A549 (cell line): ENCODE results near the gene MUCL3. TPM values are rescaled to one million over a fixed set of nuclear protein-coding genes. Genes with fewer than 3 reads are reported as not detected.

ENCODE experiments used
- ATAC-seq, 2 experiments: fragments of 200-7000 bp in 1 of 2; fragments of >200 bp in 1 of 2; cut with Nextera tagmentation in 1 of 2; cut with Tn5 transposase in 1 of 2; 3 replicates each; pipeline versions ENCODE4 v1.8.0 to v1.9.1; 2018 to 2020; ENCODE audit warnings: mild to moderate bottlenecking in 1 of 2, moderate library complexity in 1 of 2
- CTCF ChIA-PET: fragments of 300-600 bp; sonication (Branson Sonifier 250); formaldehyde crosslinking; extraction: SDS; loops from one replicate; lab custom pipeline; 2021; ENCODE audit warnings: antibody characterized with exemption, inconsistent platforms; lab: Yijun Ruan, JAX
- POLR2A ChIA-PET: fragments of 350-600 bp; formaldehyde crosslinking; extraction: SDS; loops from one replicate; lab custom pipeline; 2021; ENCODE audit warnings: antibody characterized with exemption, inconsistent platforms; lab: Yijun Ruan, JAX
- DNase-seq, 2 experiments: peaks; one replicate each; pipeline versions ENCODE4 v3.0.0 to v3.0.0-alpha.2; 2011 to 2016; ENCODE audit warnings: low read depth in 1 of 2, low spot score in 1 of 2
- FAIRE-seq: peaks from 2 replicates; lab custom pipeline; 2011; peaks lifted over from hg19 to GRCh38; lab: Jason Lieb, UNC
- H3K27ac ChIP-seq, 2 experiments: fragments of >200 bp; sonication (Bioruptor Twin); formaldehyde crosslinking; 3 replicates each; pipeline ENCODE4 v1.5.1; 2016 to 2017
- H3K4me1 ChIP-seq: fragments of >200 bp; sonication (Bioruptor Twin); formaldehyde crosslinking; 3 replicates; pipeline ENCODE4 v1.6.1; 2016
- H3K4me2 ChIP-seq: fragments of >200 bp; sonication (Bioruptor Twin); formaldehyde crosslinking; 3 replicates; pipeline ENCODE4 v1.6.1; 2016
- H3K4me3 ChIP-seq: fragments of >200 bp; sonication (Bioruptor Twin); formaldehyde crosslinking; 3 replicates; pipeline ENCODE4 v1.5.1; 2016
- H3K9me3 ChIP-seq: fragments of >200 bp; sonication (Bioruptor Twin); formaldehyde crosslinking; 3 replicates; pipeline ENCODE4 v1.6.1; 2016
- CTCF ChIP-seq: fragments of >200 bp; sonication (Bioruptor Twin); formaldehyde crosslinking; IDR thresholded peaks from 3 replicates; pipeline ENCODE4 v1.5.1; 2016
- E2F6 ChIP-seq: IDR thresholded peaks from 2 replicates; pipeline ENCODE4 v1.6.1; 2012; ENCODE audit warnings: low read depth, borderline replicate concordance
- ESRRA ChIP-seq: fragments of 150-350 bp; IDR thresholded peaks from 2 replicates; pipeline ENCODE4 v1.6.1; 2014; ENCODE audit warnings: mild to moderate bottlenecking, low read length, borderline replicate concordance
- FOSB ChIP-seq: fragments of 250-450 bp; sonication (Bioruptor Pico); IDR thresholded peaks from 2 replicates; pipeline ENCODE4 v1.5.0; 2020; ENCODE audit warnings: mild to moderate bottlenecking, moderate library complexity
- HEYL ChIP-seq: fragments of 250-450 bp; sonication (Bioruptor Pico); IDR thresholded peaks from 2 replicates; pipeline ENCODE4 v1.8.0; 2021; ENCODE audit warnings: mild to moderate bottlenecking, moderate library complexity
- HOXA7 ChIP-seq: fragments of 250-450 bp; sonication (Bioruptor Pico); IDR thresholded peaks from 2 replicates; pipeline ENCODE4 v1.5.0; 2020; ENCODE audit warnings: mild to moderate bottlenecking, moderate library complexity
- MAX ChIP-seq: IDR thresholded peaks from 2 replicates; pipeline ENCODE4 v1.6.1; 2012
- MAZ ChIP-seq: fragments of 150-350 bp; IDR thresholded peaks from 2 replicates; pipeline ENCODE4 v1.6.1; 2014; ENCODE audit warnings: antibody characterized with exemption, low read depth, low read length, borderline replicate concordance
- NPAS2 ChIP-seq: fragments of 250-450 bp; sonication (Bioruptor Pico); IDR thresholded peaks from 2 replicates; pipeline ENCODE4 v1.8.0; 2022; ENCODE audit warnings: mild to moderate bottlenecking, moderate library complexity, borderline replicate concordance
- NR3C1 ChIP-seq: fragments of >200 bp; sonication (Bioruptor Twin); formaldehyde crosslinking; IDR thresholded peaks from 3 replicates; pipeline ENCODE4 v1.6.1; 2017
- POLR2A ChIP-seq: IDR thresholded peaks from 2 replicates; pipeline ENCODE4 v1.6.1; 2012; ENCODE audit warnings: mild to moderate bottlenecking, low read length
- RAD21 ChIP-seq, 2 experiments: fragments of >200 bp in 1 of 2; sonication (Bioruptor Twin) in 1 of 2; formaldehyde crosslinking in 1 of 2; IDR thresholded peaks in 1 of 2; conservative IDR thresholded peaks in 1 of 2; 2 replicates in 1 of 2; 3 replicates in 1 of 2; pipeline ENCODE4 v1.6.1; 2012 to 2018; ENCODE audit warnings: inconsistent platforms in 1 of 2
- REST ChIP-seq: fragments of 200-600 bp; sonication (generic); IDR thresholded peaks from 2 replicates; pipeline ENCODE4 v1.6.1; 2016; ENCODE audit warnings: antibody characterized with exemption, mild to moderate bottlenecking, moderate library complexity
- RFX5 ChIP-seq: fragments of 450-650 bp; IDR thresholded peaks from 2 replicates; pipeline ENCODE4 v1.7.1; 2014; ENCODE audit warnings: antibody characterized with exemption, mild to moderate bottlenecking, moderate library complexity
- SREBF2 ChIP-seq: fragments of 450-650 bp; IDR thresholded peaks from 2 replicates; pipeline ENCODE4 v1.6.1; 2014; ENCODE audit warnings: mild to moderate bottlenecking, moderate library complexity
- USF2 ChIP-seq: fragments of 450-650 bp; IDR thresholded peaks from 2 replicates; pipeline ENCODE4 v1.6.1; 2014; ENCODE audit warnings: antibody characterized with exemption
- ZSCAN20 ChIP-seq: fragments of 250-450 bp; sonication (Bioruptor Pico); IDR thresholded peaks from 2 replicates; pipeline ENCODE4 v1.8.0; 2022; ENCODE audit warnings: mild to moderate bottlenecking, moderate library complexity
- WGBS: methylation state at CpG from one replicate; pipeline ENCODE4 v1.1.6; 2017; ENCODE audit errors: missing lambda C conversion rate; 5-methylcytosine and 5-hydroxymethylcytosine counted together
- polyA plus RNA-seq, 4 experiments: library from polyadenylated mRNA; depleted of rRNA in 3 of 4; stranded (reverse); fragments of >200 nt; fragmentation: RNase III in 1 of 4; extraction: RNeasy Plus Mini Kit Qiagen cat#74134 plus additional on column Dnase treatment in 1 of 4; gene quantifications; 2 replicates in 3 of 4; 3 replicates in 1 of 4; pipeline ENCODE4 v1.2.3, GENCODE V29; 2011 to 2017

MUCL3 gene
- polyA plus RNA-seq, 2 of the 4 experiments (the other 2 are of a cell fraction), result 0.01 to 0.03 TPM

- H3K4me2 ChIP-seq, result no peak overlapping the region
- H3K4me3 ChIP-seq, result no peak overlapping the region
- TF ChIP-seq POLR2A (no peak), NPAS2 (CRISPR knock-in tag) (no peak), USF2 (no peak)
- no peak overlapping the region for H3K27ac ChIP-seq
- peaks cover 14% of the 10 kb centered on the region for H3K4me1 ChIP-seq
- CTCF ChIA-PET, result interaction anchor here (0.7 to 4.7 kb wide), 3 partner anchors 29 to 126 kb away, joined by 3 to 47 read pairs (median 10); partner anchors contain the start of gene VARS2
- no peaks in the 10 kb centered on the region for H3K9me3 ChIP-seq
- 94% methylated on average over 4 of the region's 4 CpGs for WGBS
- ATAC-seq (no peak), DNase-seq (no peak), FAIRE-seq (no peak)
- POLR2A ChIA-PET, result no interaction called here
Measured at GRCh38 chr6:30944051-30944450, 3.3 kb downstream of the MUCL3 start.

GRCh38 chr6:30945281-30945680 lies 4.5 kb downstream of the MUCL3 start:
- H3K9me3 ChIP-seq, result no peaks in the 10 kb centered on the region

More at GRCh38 chr6:30945281-30945680, 4.5 kb downstream of the MUCL3 start:
- no peak for TF ChIP-seq ZSCAN20 (CRISPR knock-in tag)
- no peak for TF ChIP-seq MAX
- TF ChIP-seq NR3C1, result no peak
- no peak for TF ChIP-seq FOSB (CRISPR knock-in tag)
- no peak for TF ChIP-seq SREBF2
- no peak for TF ChIP-seq REST
- no peak for TF ChIP-seq HOXA7 (CRISPR knock-in tag)
- no peak for TF ChIP-seq MAZ
- no peak for TF ChIP-seq ESRRA
- TF ChIP-seq RAD21 (conservative IDR thresholded peaks at IDR 0.05 in 1 of 2, IDR thresholded peaks at IDR 0.05 in 1 of 2), result no peak
- TF ChIP-seq E2F6, result no peak
- TF ChIP-seq RFX5, result no peak
- TF ChIP-seq CTCF, result no peak
- no peak for TF ChIP-seq HEYL
- TF ChIP-seq, all 56 proteins: peak for 0
- POLR2A ChIA-PET, result interaction anchor here (0.7 kb wide), 1 partner anchor 173 kb away, joined by 5 read pairs; no protein-coding TSS in a partner anchor
- CTCF ChIA-PET, result interaction anchor here (0.6 to 2.9 kb wide), 3 partner anchors 30 to 124 kb away, joined by 3 to 10 read pairs (median 3); partner anchors contain the start of gene VARS2
- ATAC-seq (no peak), DNase-seq (no peak), FAIRE-seq (no peak)
- no peak overlapping the region for H3K27ac ChIP-seq
- 77% methylated on average over 5 of the region's 5 CpGs for WGBS
- no peak overlapping the region for H3K4me2 ChIP-seq
- no peak overlapping the region for H3K4me3 ChIP-seq
- peaks cover 14% of the 10 kb centered on the region for H3K4me1 ChIP-seq
